Activated T-cell treated with anti-CD3 and anti-CD28 coated beads for 4 hours (primary cell): Measurements from ENCODE around the gene POLR3B.
"Not testable (repeated sequence)": the region's sequence is repeated elsewhere in the genome, so short reads cannot be mapped to it uniquely, and the experiment has no call there.

Experiments used
- DNase-seq: peaks from one replicate; pipeline ENCODE4 v3.0.0-alpha.2; 2020

The POLR3B gene

DNA sequence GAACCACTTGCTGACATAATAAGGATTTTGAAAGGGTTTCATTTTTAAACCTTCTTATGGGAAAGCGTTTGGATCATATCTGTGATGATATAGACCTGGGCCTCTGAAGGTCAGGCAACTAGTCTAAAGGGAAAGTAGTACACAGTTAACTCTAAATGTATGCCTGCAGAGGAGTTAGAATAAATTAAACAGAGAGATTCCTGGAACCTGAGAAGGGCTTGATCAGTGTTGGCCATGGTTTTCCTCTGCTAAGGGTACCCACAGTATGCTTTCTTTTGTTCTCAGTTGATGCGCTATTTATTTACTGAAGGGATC, 14.4 kb upstream of the POLR3B start:
- DNase-seq: no peak

DNA sequence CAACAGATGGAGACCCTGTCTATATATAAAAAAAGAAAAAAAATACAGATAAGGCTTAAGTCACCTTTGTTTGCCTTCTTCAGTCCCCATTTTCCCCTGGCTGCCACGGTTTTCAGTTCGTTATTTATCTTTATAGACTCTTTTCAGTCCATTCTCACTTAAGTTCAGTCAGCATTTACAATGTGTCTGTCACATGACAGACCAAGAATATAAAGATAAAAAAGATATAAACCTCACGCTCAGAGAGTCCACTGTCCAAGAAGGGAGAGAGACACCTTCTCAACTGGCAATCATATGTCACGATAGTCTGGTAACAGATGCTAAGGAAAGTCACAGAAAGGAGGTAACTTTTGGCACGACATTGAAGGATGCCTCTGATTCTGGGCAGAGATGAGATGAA, 13.4 kb upstream of the POLR3B start:
- DNase-seq: no peak

DNA sequence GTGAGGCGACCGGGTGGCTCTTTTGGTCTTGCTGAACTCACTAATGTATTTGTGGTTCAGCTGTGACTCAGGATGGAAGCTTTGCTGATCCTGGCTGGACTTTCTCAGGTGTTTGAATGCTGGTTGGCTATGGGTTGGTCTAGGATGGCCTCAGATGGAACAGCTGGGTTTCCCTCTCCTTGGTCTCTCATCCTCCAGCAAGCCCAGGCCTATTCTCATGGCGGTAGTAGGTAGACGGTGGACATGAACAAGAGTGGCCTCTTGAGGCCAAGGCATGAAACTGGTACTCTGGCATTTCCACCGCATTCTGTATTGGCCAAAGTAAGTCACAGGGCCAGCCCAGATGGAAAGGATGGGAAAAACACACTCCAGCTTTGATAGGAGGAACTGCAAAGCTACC, 11.8 kb upstream of the POLR3B start:
- DNase-seq: no peak

DNA sequence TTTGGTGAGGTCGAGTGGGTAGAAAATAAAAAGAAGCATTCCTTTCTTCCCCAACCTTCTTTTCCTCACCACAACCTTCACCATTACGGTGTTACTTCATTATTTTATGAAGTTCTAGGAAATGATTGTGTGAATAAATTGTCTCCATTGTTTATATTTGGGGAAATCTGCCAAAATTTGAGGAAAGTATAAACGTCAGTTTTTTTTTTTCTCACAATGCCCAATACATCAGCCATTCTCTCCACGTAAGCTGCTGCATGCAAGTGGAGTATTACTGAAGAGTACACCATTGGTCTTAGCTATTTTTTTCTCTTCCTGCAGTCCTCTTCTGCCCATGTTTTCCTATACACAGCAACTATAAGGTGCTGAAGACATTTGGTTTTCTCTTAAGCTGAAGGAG, 9.1 kb upstream of the POLR3B start:
- DNase-seq: no peak

DNA sequence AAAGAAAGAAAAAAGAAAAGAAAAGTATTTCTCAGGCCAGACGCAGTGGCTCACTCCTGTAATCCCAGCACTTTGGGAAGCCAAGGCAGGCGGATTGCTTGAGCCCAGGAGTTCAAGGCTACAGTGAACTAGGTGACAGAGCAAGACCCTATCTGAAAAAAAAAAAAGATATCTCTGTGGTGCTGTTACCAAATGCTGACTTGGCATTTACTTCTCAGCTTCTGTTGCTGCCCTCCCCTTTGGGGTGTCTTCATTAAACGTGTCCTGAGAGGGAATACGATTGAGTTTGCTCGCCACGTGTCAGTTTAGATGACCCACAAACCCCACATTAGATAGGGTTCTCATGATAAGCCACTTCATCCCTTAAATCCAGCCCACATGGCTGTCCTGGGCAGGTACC, 4.4 kb upstream of the POLR3B start:
- DNase-seq: no peak

DNA sequence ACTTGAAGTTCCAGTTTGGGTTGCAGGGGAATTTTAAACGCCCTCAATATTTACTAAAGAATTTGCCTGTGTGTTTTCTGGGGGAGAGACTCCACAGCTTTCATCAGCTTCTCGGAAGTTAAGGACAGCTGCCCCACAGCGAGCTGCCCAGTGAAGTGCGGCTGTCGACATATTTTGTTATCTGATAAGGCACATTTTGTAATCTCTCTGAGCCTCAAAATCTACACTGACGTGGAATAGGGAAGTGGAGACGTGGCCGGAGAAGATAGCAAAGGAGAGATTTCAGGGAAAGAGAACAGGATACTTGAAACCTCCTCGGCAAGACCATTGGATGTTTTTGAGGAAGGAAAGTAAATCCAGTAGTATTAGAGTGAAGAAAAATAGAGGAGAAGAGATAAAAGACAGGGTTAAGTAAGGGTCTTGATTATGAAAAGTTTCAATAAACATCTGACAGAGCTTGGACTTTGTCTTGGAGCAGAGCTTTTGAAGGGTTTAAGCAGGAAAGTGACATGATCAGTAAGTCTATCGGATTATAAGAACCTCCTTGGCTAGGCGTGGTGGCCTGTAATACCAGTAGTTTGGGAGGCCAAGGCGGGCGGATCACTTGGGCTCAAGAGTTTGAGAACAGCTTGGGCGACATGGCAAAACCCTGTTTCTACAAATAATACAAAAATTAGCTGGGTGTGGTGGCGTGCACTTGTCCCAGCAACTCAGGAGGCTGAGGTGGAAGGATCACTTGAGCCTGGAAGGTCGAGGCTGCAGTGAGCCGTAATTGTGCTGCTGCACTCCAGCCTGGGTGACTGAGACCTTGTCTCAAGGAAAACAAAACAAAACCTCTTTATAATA, 1.1 kb downstream of the POLR3B start:
- DNase-seq: no peak

DNA sequence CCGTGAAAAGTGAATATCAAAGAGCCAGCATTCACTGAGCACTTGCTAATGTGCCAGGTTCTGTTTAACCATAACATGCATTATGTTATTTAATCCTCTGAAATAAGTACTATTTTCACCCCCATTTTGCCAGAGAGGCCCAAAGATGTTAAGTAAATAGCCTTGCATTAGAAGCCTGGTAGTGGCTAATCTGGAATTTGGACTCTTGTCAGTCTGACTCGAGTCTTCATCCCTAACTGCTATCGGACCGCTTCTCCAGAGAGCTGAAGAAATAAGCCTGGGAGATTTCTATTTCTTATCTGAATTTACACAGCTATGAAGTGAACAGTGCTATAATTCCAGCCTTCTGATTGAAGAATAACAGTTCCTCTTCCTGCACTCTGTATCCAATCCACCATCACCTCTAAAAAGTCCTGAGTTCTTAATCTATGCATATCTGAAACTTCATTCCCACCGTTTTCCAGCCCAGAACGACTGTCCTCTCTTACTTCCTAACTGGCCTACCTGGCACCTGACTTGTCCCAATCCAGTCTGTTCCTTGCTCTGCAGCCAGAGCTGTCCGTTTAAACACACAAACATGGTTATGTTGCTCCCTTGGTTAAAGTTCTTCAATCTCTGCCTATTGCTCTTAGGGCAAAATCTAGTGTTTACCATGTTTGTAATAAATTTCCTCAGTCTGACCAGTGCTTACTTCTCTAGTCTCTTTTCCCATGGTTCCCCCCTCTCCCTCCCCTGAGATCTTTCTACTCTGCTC, 2.3 kb downstream of the POLR3B start:
- no peak for DNase-seq

DNA sequence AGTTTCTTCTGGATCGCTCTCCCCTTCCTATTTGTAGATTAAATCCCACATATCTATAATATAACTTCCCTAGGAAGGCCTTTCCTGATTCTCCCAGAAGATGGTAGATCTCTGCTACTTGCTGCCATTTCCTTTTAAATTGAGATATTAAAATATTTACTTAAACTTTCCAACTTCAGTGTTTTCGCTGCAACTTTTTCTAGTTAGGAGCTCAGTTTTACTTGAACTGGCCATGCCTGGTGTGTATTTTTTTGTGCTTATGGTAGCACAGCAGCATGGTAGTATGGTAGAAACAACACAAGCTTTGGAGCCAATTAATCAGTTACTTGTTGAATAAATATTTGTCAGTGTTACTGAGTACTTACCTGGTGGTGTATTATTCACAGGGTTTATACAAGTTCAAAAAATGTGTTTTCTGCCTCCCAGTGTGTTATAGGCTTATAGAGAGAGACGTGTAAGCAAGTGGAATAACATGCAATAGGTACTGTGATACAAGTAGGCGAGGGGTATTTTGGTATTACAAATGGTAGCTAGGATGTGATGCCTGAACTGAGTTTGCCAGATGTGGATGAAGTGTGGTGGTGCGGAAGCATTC, 2.9 kb downstream of the POLR3B start:
- DNase-seq: no peak

DNA sequence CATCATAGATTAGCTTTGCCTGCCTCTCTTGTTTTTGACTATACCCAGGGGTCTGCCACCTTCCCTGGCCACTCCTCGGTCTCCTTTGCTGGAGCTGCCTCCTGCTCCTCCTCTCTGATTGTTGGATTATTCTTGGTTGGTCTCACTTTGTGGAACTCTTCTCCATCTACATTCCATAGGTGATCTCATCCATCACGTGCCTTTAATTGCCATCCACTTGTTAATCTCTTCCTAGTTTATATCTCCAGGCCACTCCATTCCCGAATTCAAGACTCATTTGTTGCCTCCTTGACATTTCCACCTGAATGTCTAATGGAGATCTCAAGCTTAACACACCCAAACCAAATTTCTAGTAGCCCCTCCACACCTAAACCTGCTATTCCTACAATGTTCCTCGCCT, 5.4 kb downstream of the POLR3B start:
- DNase-seq: no peak

DNA sequence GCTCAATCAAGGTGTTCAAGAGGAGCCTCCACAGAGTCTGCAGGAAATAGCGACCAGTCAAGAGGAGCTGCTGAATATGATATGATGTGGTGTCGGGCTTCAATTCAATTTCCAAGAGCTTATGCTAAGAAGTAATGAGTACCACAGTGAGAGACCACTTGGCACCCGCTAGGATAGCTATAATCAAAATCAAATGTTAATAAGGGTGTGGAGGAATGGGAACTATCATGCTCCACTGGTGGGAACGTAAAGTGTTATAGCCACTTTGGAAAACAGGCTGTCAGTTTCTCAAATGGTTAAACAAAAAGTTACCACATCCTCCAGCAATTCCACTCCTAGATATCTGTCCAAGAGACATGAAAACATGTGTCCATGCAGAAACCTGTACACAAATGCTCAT, 6.7 kb downstream of the POLR3B start:
- no peak for DNase-seq

DNA sequence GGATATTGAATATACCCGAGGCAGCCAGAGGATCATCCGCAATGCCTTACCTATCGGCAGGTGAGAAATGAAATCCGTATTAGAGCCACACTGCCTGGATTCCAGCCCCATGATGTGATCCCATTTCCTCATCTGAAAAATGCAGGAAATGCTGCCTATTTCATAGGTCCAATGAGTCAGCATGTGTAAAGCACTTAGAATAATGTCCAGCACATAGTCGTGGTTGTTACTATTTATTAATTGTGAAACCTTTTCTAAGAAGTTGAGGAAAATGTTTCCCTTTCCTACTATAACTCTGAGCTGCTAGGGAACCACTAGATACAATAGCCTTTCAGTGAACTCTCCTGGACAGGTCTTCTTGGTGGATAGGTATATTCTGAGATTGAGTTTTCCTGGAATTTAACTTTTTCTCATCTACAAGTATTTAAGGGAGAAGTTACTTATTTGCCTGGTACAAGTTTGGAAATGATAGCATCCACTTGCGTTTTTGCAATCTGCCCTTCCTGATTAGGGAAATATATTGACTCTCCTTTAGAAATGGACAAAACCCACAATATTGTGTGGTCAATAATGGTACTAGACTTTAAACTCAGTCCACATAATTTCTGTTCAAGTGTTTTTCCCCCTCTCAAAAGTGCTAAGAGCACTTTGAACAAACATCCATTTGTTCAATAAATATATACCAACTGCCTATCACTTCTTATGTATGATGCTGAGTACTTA, 12.2 kb downstream of the POLR3B start:
- DNase-seq: no peak

DNA sequence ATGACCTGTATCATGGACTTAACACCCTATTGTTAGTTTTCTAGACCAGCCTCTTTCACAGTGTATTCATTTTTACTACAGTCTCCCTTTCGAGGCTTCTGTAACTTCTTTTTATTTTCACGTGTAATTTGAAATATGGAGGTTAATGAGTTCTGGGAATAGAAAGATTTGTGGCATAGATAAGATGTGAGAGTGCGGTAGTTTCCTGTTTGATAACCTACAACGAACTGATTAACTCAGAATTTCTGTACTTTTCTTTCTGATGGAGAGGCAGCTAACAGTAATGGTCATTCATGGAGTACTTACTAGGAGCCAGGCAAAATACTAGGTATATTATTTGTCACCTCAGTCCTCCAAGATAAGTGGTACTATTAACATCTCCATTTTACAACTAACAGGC, 21.2 kb downstream of the POLR3B start:
- no peak for DNase-seq

DNA sequence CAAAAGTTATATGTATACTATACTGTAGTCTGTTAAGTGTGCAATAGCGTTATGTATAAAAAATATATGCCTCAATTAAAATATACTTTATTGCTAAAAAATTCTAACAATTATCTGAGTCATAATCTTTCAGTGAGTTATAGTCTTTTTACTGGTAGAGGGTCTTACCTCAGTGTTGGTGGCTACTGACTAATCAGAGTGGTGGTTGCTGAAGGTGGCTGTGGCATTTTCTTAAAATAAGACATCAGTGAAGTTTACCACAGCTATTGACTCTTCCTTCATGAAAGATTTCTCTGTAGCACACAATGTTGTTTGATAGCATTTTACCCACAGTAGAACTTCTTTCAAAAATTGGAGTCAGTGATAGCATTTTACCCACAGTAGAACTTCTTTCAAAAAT, 23.4 kb downstream of the POLR3B start:
- DNase-seq: no peak

DNA sequence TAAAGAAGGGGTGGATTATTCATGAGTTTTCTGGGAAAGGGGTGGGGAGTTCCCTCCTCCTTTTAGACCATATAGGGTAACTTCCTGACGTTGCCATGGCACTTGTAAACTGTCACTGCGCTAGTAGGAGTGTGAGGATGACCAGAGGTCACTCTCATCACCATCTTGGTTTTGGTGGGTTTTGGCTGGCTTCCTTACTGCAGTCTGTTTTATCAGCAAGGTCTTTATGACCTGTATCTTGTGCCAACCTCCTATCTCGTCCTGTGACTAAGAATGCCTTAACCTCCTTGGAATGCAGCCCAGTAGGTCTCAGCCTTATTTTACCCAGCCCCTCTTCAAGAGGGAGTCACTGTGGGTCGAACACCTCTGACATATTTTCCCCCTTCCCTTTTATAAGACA, 24.3 kb downstream of the POLR3B start:
- DNase-seq: not testable (repeated sequence)

DNA sequence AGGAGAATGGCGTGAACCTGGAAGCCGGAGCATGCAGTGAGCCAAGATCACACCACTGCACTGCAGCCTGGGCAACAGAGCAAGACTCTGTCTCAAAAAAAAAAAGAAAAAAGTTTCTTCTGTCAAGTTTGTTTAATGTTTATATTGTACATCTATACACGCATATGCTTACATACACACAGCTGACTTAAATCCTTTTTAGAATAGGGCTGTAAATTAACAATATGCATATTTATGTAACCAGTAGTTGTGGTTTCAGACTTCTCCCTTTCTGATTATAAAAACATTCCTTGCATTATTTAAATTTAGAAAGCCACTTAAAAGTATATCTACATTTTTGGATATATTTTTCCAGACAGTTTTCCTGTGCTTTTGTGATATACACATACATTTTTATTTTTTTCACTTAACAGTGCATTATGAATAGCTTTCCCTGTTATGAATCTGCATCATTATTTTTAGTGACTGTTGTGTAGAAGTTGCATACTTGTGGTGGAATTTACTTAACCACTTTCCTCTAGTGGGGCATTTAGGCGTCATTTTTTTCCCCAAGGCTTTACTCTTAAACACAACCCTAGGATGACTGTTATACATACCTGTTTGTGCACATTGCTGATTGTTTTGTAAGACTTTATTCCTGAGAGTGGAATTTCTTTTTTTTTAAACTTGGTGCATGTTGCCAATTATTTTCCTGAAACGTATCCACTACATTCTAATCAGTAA, 29.4 kb downstream of the POLR3B start:
- no peak for DNase-seq

DNA sequence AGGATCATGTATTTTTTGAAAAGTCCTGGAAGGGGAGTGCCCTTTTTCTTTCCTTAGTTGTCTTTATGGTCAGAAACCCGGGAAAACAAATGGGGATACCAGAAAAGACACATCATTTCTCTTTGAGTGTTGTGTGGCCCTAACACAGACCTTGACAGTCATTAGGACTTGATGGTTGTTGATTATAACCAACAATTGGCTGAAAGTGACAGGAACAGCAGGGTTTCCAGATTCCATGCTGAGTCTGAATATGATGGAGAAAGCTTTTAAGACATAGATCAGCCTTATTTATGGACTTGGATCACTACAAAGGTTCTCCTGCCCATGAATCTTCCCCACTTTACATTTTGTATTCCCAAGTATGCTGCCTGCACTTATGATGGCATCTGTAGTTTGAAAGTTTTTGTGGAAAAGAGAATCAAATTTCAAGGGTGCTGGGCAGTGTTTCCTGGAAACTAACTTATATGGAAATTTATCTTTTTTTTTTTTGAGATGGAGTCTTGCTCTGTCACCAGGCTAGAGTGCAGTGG, 30.4 kb downstream of the POLR3B start:
- no peak for DNase-seq

DNA sequence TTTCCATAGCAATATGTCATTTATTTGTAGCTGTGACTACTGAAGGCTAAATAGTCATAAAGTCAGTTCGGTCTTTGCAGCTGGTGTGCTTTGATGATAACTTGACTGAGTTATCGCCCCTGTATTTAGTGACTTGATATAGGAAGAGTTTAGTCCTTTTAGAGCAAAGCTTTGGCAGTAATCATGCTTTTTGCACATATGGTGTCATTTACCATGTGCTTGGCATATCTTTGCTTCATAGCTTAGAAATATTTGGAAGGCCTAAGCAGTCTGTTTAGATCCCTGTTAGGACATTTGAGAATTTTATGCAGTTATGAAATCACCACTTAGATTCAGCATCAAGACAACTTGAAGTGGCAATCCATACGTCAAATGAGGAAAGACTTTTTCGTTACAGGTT, 31.6 kb downstream of the POLR3B start:
- no peak for DNase-seq

DNA sequence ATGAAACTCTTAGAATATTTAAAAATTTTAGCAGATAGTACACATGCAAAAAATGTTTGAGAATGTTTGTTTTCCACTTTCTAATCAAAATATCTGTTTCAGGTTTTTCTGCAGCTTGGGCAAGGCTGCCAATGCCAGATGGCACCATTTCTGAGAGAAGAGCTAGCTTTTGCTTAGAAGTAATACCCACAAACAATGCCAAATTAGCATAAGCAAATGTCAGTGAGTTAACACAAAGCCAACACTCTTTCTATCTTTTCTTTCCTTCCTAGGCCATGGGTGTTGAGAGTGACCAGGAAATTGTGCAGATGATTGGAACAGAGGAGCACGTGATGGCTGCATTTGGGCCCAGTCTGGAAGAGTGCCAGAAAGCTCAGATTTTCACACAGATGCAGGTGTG, 35.2 kb downstream of the POLR3B start:
- no peak for DNase-seq

DNA sequence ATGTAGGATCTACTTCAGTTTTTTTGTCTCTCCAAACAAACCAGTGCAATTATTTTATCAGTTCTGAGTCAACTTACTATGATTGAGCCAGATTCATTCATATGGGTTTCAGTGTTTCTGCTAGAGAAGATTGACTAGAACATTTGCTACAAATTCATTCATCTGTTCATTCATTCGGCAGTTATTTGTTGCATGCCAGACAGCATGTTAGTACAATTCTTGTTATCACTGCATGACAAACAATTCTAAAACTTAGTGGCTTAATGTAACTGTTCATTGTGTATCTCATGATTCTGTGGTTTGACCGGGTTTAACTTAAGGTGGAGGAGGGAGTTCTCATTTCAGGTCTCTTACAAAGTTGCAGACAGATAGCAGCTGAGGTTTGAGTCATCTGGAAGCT, 52.3 kb downstream of the POLR3B start:
- DNase-seq: no peak

DNA sequence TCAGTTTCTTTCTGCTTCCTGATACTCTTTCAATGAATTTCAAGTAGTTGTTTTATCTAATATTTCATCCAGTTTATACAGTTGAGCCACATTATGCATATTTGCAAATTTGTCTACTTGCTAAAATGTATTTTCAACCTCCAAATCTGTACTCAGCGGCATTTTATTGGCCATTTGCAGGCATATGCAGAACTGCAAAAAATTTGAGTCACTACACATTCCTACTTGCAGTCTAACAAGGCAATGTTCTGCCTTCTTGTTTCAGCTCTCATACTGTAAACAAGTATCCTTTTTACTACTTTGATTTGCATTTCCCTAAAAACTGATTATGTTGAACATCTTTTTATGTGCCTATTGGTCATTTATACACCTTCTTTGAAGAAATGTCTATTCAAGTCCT, 55.0 kb downstream of the POLR3B start:
- no peak for DNase-seq

DNA sequence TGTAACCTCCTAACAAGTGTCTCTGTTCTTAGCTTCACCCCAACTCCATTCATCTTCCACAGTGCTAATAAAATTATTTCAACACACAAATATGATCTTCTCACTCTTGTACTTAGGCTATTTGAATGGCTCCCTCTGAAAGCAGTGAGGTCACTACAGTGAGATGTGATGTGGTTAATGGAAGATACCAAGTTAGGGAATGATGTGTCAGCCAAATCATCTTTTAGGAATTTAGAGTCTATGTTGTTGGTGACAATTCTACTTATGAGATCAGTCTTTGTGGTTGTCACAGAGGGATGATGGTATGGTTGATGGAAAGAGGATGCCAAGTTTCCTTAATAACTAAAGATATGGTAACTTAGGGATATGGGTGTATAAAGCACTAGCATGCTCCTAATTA, 57.6 kb downstream of the POLR3B start:
- no peak for DNase-seq

DNA sequence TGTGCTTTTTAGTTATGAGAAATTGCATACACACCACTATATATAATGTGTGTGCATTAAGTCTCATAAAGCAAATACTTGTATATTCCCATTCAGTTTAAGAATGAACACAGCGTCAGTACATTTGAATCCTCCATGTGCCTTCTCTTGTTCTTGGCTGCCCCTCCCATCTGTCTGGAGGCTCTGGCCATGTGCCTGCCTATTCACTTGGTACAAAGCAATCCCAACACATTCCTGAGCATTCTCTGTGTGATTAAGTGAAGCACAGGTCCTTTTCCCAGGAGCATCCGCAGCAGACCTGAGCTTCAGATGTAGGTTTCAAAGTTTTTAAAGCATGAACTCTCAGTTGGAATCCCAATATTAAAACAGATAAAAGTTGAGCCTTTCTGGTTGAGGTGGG, 58.7 kb downstream of the POLR3B start:
- no peak for DNase-seq
